Heart left ventricle (tissue), 16 donors: ENCODE data around the gene MZB1. TPM values are rescaled to one million over a fixed set of nuclear protein-coding genes. Genes with fewer than 3 reads are reported as not detected.

Experiments used
- ATAC-seq, 4 donors: fragments of 200-7000 bp; cut with Tn5 transposase; one replicate each; pipeline ENCODE4 v1.9.1; 2020 to 2022; ENCODE audit warnings: moderate library complexity in 4 of 4, mild to moderate bottlenecking in 3 of 4, moderate number of reproducible peaks in 1 of 4
- DNase-seq, 5 donors: peaks; one replicate each; pipeline ENCODE4 v3.0.0-alpha.2; 2020
- H3K27ac ChIP-seq, 12 donors: fragments of 200-600 bp; sonication (generic) in 4 of 12; one replicate each; pipeline versions ENCODE4 v1.5.0 to v1.8.0; 2016 to 2022; ENCODE audit warnings: mild to moderate bottlenecking in 2 of 12
- H3K27me3 ChIP-seq, 9 donors: fragments of 200-600 bp; sonication (generic) in 2 of 9; one replicate each; pipeline versions ENCODE4 v1.5.1 to v1.8.0; 2016 to 2022; ENCODE audit warnings: mild to moderate bottlenecking in 3 of 9
- H3K36me3 ChIP-seq, 9 donors: fragments of 200-600 bp; sonication (generic) in 2 of 9; one replicate each; pipeline versions ENCODE4 v1.5.0 to v1.8.0; 2018 to 2022; ENCODE audit warnings: mild to moderate bottlenecking in 2 of 9
- H3K4me1 ChIP-seq, 12 donors: fragments of 200-600 bp; sonication (generic) in 4 of 12; one replicate each; pipeline versions ENCODE4 v1.5.0 to v1.8.0; 2016 to 2022; ENCODE audit warnings: mild to moderate bottlenecking in 3 of 12
- H3K4me3 ChIP-seq, 12 donors: fragments of 200-600 bp; sonication (generic) in 4 of 12; one replicate each; pipeline versions ENCODE4 v1.5.0 to v1.8.0; 2017 to 2022; ENCODE audit warnings: mild to moderate bottlenecking in 9 of 12, moderate library complexity in 4 of 12
- H3K9me3 ChIP-seq, 12 donors: fragments of 200-600 bp; sonication (generic) in 4 of 12; one replicate each; pipeline versions ENCODE4 v1.5.0 to v1.8.0; 2016 to 2022; ENCODE audit warnings: mild to moderate bottlenecking in 1 of 12
- CTCF ChIP-seq, 12 donors: fragments of 200-600 bp; sonication (generic) in 4 of 12; IDR thresholded peaks; one replicate each; pipeline versions ENCODE4 v1.5.0 to v1.8.0; 2018 to 2022; ENCODE audit warnings: antibody characterized with exemption in 12 of 12, mild to moderate bottlenecking in 5 of 12
- POLR2A ChIP-seq, 2 donors: fragments of 450-650 bp; IDR thresholded peaks; one replicate each; pipeline ENCODE4 v1.6.1; 2017; ENCODE audit warnings: antibody characterized with exemption in 2 of 2, mild to moderate bottlenecking in 2 of 2, moderate library complexity in 2 of 2
- WGBS, 4 donors: extraction: QIAGEN DNeasy Blood & Tissue Kit in 2 of 4; methylation state at CpG; one replicate each; pipeline versions ENCODE4 v1.1.5 to v1.1.7; 2013 to 2018; 5-methylcytosine and 5-hydroxymethylcytosine counted together
- intact Hi-C, 10 donors: fragments of 100-400 bp; cut with DNase I; formaldehyde crosslinking; loops; one replicate each; pipeline versions ENCODE4 v1.11.1 to v1.14.2; 2022
- polyA plus RNA-seq, 2 donors: library from polyadenylated mRNA; stranded (reverse); fragments of 200-250 nt; gene quantifications; one replicate each; pipeline ENCODE4 v1.2.3, GENCODE V29; 2013
- total RNA-seq, 9 donors: library from RNA; depleted of rRNA in 2 of 9; stranded (reverse); fragments of >200 nt in 2 of 9; fragmentation: NEBNext Ultra II Directional in 3 of 9; extraction: Animal tissue kit (Norgen Biotek cat#: 25700) in 3 of 9; gene quantifications; one replicate each; pipeline versions ENCODE4 v1.1.0 to v1.2.4, GENCODE V29; 2016 to 2023
- donor health status: ischemic (EF 13 %, LVEDD 7.1; RV severe dilation, severe dysfunction).
- donor health status: healthy with polysubstance abuse.
- donor health status: DM: no; HTN: yes; CAD: no.
- donor health status: DM: no; HTN: no; CAD: no.
- donor health status: ischemic (EF 25% LVEDD 6.9; RV normal size, moderate dysfunction).
- donor health status: ischemic (EF 25% LVEDD 5.7; RV mildly dilated, moderate dysfunction).
- donor health status: healthy.
- donor health status: DM: yes; HTN: yes; CAD: no.
- donor health status: ischemic (EF 35%, LVEDD 5.7; RV mildly dilated, moderate dysfunction).
- donor health status: nonischemic (EF 11% LVEDD 7.7; RV severe dilation, severe dysfunction).
- donor health status: DM: yes; HTN: yes; CAD: no.
- donor health status: PGD.
- donor health status: ischemic (EF 29% LVEDD 5.4; RV normal size, mild dysfunction).
- donor health status: nonischemic (EF 23%, LVEDD 6.1; RV moderate dilation, normal function).

Gene MZB1
- total and polyA plus RNA-seq, 11 donors, result 0.31 to 5.2 (median 0.81) TPM; not detected in 2

GRCh38 chr5:139383993-139384590 lies 5.6 kb downstream of the MZB1 start:
- TF ChIP-seq POLR2A (IDR thresholded peaks at IDR 0.05), result no peak
- TF ChIP-seq CTCF (IDR thresholded peaks at IDR 0.05), result no peak
- DNase-seq (peak in 1 of 5 donors; percentile 19), ATAC-seq (peak in 1 of 4 donors; percentile 4)
- no peaks in the 10 kb centered on the region for H3K9me3 ChIP-seq
- H3K4me3 ChIP-seq, result no peak overlapping the region
- H3K27ac ChIP-seq, result peak overlapping the region in 4 of 12 donors; percentile 68 to 84 (median 78)
- no peaks in the 10 kb centered on the region for H3K36me3 ChIP-seq
- H3K4me1 ChIP-seq, result peaks cover 0 to 41% (median 22%) of the 10 kb centered on the region in 12 donors
- H3K27me3 ChIP-seq, result no peaks in the 10 kb centered on the region
- 81 to 97% (median 88%) methylated on average over 7 of the region's 7 CpGs for WGBS, 4 donors
- intact Hi-C loops, result no loop called here

GRCh38 chr5:139383275-139383992 lies 6.3 kb downstream of the MZB1 start, which contains the start of gene SLC23A1:
TSS of gene SLC23A1 (minus strand) at chr5:139383297. CDS start at chr5:139383253, 44 bp downstream.
- H3K9me3 ChIP-seq, result no peaks in the 10 kb centered on the region
- intact Hi-C loops, result no loop called here
- H3K36me3 ChIP-seq, result no peaks in the 10 kb centered on the region
- no peak for ATAC-seq
- TF ChIP-seq CTCF (IDR thresholded peaks at IDR 0.05) (no peak), POLR2A (IDR thresholded peaks at IDR 0.05) (no peak)
- H3K4me1 ChIP-seq, result peaks cover 0 to 35% (median 17%) of the 10 kb centered on the region in 12 donors
- WGBS, 4 donors, result 75 to 80% (median 79%) methylated on average over 10 of the region's 10 CpGs
- peak within 1 kb of the TSS in 2 of 12 donors; percentile 82 to 84 for H3K27ac ChIP-seq
- H3K27me3 ChIP-seq, result no peaks in the 10 kb centered on the region
- peak in 1 of 5 donors; percentile 17 for DNase-seq
- H3K4me3 ChIP-seq, result no peak within 1 kb of the TSS

- WGBS, 4 donors, result 57 to 70% (median 60%) methylated on average over 3 of the region's 3 CpGs
- Histone ChIP-seq H3K27me3 (no peaks in the 10 kb centered on the region), H3K9me3 (no peaks in the 10 kb centered on the region), H3K36me3 (peaks cover 0 to 4% (median 0%) of the 10 kb centered on the region in 9 donors), H3K4me3 (no peak overlapping the region), H3K27ac (no peak overlapping the region), H3K4me1 (peaks cover 0 to 29% (median 11%) of the 10 kb centered on the region in 12 donors)
- DNase-seq, result peak in 1 of 5 donors; percentile 14
- no peak for ATAC-seq
- no peak for TF ChIP-seq POLR2A (IDR thresholded peaks at IDR 0.05)
- TF ChIP-seq CTCF (IDR thresholded peaks at IDR 0.05), result no peak
- intact Hi-C loops, result no loop called here
Measured at GRCh38 chr5:139382807-139383206, 6.9 kb downstream of the MZB1 start.
